Embryonic facial prominence (tissue), 1 donor: ENCODE data around the gene CCL25.
"Not testable (repeated sequence)": the region's sequence is repeated elsewhere in the genome, so short reads cannot be mapped to it uniquely, and the experiment has no call there.

Experiments used
- DNase-seq: peaks from one replicate; pipeline ENCODE4 v3.0.0-alpha.2; 2016; ENCODE audit errors: extremely low spot score

The CCL25 gene

GRCh38 chr19:8085598-8086408 is 33.2 kb downstream of the CCL25 start:
- DNase-seq = no peak

- no peak for DNase-seq
Observed at GRCh38 chr19:8086849-8087248, 34.3 kb downstream of the CCL25 start.

GRCh38 chr19:8087876-8088275 is 35.3 kb downstream of the CCL25 start:
- no peak for DNase-seq

GRCh38 chr19:8088752-8089663 is 36.4 kb downstream of the CCL25 start:
- DNase-seq = no peak

GRCh38 chr19:8089664-8090601 is 37.4 kb downstream of the CCL25 start:
- no peak for DNase-seq

- no peak for DNase-seq
Observed at GRCh38 chr19:8090950-8091349, 38.4 kb downstream of the CCL25 start.

- no peak for DNase-seq
Observed at GRCh38 chr19:8093740-8094139, 41.2 kb downstream of the CCL25 start.

- DNase-seq = no peak
Observed at GRCh38 chr19:8094336-8094735, 41.8 kb downstream of the CCL25 start.

GRCh38 chr19:8095354-8095886 is 42.9 kb downstream of the CCL25 start:
- no peak for DNase-seq

- no peak for DNase-seq
Observed at GRCh38 chr19:8096071-8096470, 43.5 kb downstream of the CCL25 start.

GRCh38 chr19:8097198-8097597 is 44.6 kb downstream of the CCL25 start:
- DNase-seq = no peak

GRCh38 chr19:8097681-8098567 is 45.4 kb downstream of the CCL25 start:
- DNase-seq = no peak

GRCh38 chr19:8101311-8101710 is 48.8 kb downstream of the CCL25 start:
- DNase-seq = no peak

GRCh38 chr19:8101910-8102309 is 49.4 kb downstream of the CCL25 start:
- DNase-seq = not testable (repeated sequence)

GRCh38 chr19:8105471-8105870 is 52.9 kb downstream of the CCL25 start:
- DNase-seq = no peak

GRCh38 chr19:8107301-8107903 is 54.8 kb downstream of the CCL25 start:
- no peak for DNase-seq

- no peak for DNase-seq
Observed at GRCh38 chr19:8108560-8109445, 56.2 kb downstream of the CCL25 start.

GRCh38 chr19:8109455-8109854 is 56.9 kb downstream of the CCL25 start:
- no peak for DNase-seq
